OCI-M1 (cell line): ENCODE measurements around the gene CORO2A.
"Not testable (repeated sequence)": the region's sequence is repeated elsewhere in the genome, so short reads cannot be mapped to it uniquely, and the experiment has no call there.

Experiments
- DNase-seq: peaks from one replicate; lab custom pipeline; 2025; lab: John Stamatoyannopoulos, UW

The CORO2A gene

DNA sequence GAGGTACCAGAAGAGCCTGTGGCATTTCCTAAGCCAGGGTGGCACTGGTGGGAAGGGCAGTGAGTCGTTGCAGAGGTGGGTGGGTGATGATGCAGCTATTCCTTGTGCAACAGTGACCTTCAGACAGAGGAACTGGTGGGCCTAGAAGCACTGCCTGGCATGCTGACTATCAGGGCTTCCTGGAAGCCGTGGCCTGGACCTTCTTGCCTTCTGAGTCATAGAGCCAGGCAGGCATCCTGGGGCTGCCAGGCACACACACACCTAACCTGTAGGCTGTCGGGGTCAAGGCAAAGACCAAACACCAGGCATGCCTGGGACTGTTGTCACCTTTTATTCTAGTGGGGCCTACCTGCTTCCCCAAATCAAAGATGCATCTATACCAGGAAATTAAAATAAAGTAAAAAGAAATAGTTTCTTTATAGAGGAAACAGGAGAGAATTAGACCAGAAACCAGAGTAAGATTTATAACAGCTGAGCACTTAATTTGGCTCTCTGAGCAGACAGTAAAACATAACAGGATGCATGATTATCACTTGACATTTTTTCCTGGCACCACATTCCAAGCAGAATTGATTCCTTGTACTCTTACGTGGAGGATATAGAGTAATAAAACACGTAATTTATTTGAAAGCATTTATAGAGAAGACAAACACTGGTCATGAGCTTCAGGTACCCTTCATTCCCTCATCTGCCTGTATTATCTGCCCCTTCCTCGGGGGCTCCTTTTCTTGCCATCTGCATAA lies 110.8 kb downstream of the CORO2A start:
- DNase-seq = no peak

DNA sequence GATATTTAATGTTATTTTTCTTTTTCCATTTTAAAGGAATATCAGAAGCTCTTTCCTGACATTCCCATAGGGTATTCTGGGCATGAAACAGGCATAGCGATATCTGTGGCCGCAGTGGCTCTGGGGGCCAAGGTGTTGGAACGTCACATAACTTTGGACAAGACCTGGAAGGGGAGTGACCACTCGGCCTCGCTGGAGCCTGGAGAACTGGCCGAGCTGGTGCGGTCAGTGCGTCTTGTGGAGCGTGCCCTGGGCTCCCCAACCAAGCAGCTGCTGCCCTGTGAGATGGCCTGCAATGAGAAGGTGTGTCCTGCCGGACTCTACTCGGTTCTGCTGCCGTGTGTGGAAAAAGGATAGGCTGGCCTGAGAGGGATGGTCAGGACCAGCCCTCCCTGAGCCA lies 111.7 kb downstream of the CORO2A start:
- no peak for DNase-seq

- no peak for DNase-seq
Measured at GRCh38 chr9:98080326-98080725, 112.1 kb downstream of the CORO2A start.

- no peak for DNase-seq
Measured at GRCh38 chr9:98078895-98079294, 113.5 kb downstream of the CORO2A start.

GRCh38 chr9:98076514-98076890 lies 115.9 kb downstream of the CORO2A start:
- not testable (repeated sequence) for DNase-seq

- DNase-seq = no peak
Measured at GRCh38 chr9:98075332-98075805, 117.1 kb downstream of the CORO2A start.

DNA sequence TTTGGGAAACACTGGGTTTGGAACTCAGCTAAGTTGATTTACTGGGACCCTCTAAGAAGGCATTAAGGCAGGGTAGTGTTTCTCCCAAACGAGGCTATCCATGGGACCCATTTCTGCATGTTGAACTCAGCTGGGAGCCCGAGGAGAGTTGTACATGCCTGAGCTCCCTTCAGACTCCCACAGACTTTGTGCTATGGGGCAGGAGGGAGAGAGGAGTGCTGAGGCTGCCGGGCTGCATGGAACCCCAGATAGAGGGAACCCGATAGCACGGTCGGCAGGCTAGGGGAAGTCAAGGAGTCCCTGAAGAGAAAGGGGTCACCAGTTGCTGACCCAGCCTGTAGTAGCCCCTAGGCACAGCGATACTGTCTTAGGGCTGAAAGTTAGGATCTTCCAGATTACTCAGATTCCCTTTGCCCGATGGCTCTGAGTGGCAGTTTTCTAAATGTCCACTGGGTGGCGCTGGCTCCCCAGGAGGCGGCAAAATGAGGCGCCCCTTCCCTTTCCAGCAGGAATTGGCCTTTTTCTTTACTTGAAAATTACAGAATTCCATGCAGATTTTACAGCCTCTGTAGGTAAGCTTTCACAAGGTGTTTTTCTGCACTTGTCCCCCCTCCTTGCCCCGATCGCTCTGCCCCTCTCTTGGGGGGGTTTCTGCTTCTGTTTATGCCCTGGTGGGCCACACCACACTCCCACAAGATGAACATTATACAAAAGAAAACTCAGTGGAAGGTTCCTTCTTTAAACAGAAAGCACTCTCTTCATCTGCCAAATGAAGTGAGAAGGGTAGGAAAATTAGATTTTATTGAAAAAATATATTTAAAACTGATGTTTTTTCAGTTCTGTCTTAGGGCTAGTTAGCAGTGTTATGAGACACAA lies 118.1 kb downstream of the CORO2A start:
- peak; percentile 78 for DNase-seq

DNA sequence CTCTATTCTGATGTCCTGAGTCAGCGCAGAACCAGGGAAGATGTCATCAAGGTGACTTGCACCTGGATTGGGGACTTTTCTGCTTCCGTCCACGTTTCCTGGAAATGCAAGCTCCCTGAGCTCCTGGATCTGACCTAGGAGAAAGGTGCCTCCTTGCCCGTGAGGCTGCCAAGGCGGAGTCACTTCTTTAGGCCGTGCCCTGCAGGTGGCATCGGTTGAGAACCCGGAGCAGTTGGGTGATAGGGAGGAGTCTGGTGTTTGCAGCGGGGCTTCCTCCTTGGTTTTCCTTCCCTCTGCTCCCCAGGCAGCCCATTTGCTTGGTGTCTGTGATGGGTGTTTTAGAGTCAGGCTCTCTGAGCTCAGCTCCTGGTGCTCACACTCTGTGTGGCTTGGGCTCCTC lies 120.7 kb downstream of the CORO2A start:
- no peak for DNase-seq
